Astrocyte (in vitro differentiated cells and primary cell): ENCODE results near the gene MYO5B. TPM values are rescaled to one million over a fixed set of nuclear protein-coding genes. Genes with fewer than 3 reads are reported as not detected.

Experiments
- DNase-seq: peaks from one replicate; pipeline ENCODE4 v3.0.0-alpha.2; 2010; ENCODE audit warnings: low read depth
- FAIRE-seq: peaks from 2 replicates; lab custom pipeline; 2011; peaks lifted over from hg19 to GRCh38; lab: Jason Lieb, UNC
- H2AFZ ChIP-seq: 2 replicates; pipeline ENCODE4 v1.6.0; 2012; ENCODE audit warnings: low read depth, low read length, inconsistent platforms
- H3K27ac ChIP-seq: 2 replicates; pipeline ENCODE4 v1.5.1; 2011; ENCODE audit warnings: low read depth, low read length, inconsistent platforms
- H3K27me3 ChIP-seq: 2 replicates; pipeline ENCODE4 v1.6.0; 2011; ENCODE audit warnings: low read length, inconsistent platforms; ENCODE audit not compliant: insufficient read depth
- H3K36me3 ChIP-seq: 2 replicates; pipeline ENCODE4 v1.5.1; 2011; ENCODE audit warnings: low read length, inconsistent platforms; ENCODE audit not compliant: insufficient read depth
- H3K4me1 ChIP-seq: 2 replicates; pipeline ENCODE4 v1.5.1; 2011; ENCODE audit warnings: low read length, inconsistent platforms; ENCODE audit not compliant: insufficient read depth
- H3K4me2 ChIP-seq: 2 replicates; pipeline ENCODE4 v1.6.0; 2012; ENCODE audit warnings: low read length, inconsistent platforms
- H3K4me3 ChIP-seq: 2 replicates; pipeline ENCODE4 v1.5.1; 2011; ENCODE audit warnings: low read depth, mild to moderate bottlenecking, low read length, inconsistent platforms; ENCODE audit not compliant: insufficient read depth
- H3K79me2 ChIP-seq: 2 replicates; pipeline ENCODE4 v1.6.0; 2012; ENCODE audit warnings: mild to moderate bottlenecking, low read length, inconsistent platforms; ENCODE audit not compliant: insufficient read depth
- H3K9ac ChIP-seq: 2 replicates; pipeline ENCODE4 v1.6.0; 2012; ENCODE audit warnings: mild to moderate bottlenecking, low read length, inconsistent platforms
- H3K9me3 ChIP-seq: 2 replicates; pipeline ENCODE4 v1.5.1; 2012; ENCODE audit warnings: low read depth, mild to moderate bottlenecking, low read length, inconsistent platforms; ENCODE audit not compliant: insufficient read depth
- H4K20me1 ChIP-seq: 2 replicates; pipeline ENCODE4 v1.6.0; 2012; ENCODE audit warnings: low read length, inconsistent platforms; ENCODE audit not compliant: insufficient read depth
- H3K27ac Mint-ChIP-seq: one replicate; pipeline ENCODE4 v1.8.0; 2021; ENCODE audit warnings: mild to moderate bottlenecking, mixed read lengths; ENCODE audit not compliant: unreplicated experiment
- H3K27me3 Mint-ChIP-seq: one replicate; pipeline ENCODE4 v1.8.0; 2021; ENCODE audit warnings: low read depth, mixed read lengths; ENCODE audit not compliant: unreplicated experiment
- H3K36me3 Mint-ChIP-seq: one replicate; pipeline ENCODE4 v1.8.0; 2021; ENCODE audit warnings: low read depth, mixed read lengths; ENCODE audit not compliant: unreplicated experiment
- H3K4me1 Mint-ChIP-seq: one replicate; pipeline ENCODE4 v1.8.0; 2021; ENCODE audit warnings: low read depth, mixed read lengths; ENCODE audit not compliant: unreplicated experiment
- H3K4me3 Mint-ChIP-seq: one replicate; pipeline ENCODE4 v1.8.0; 2021; ENCODE audit warnings: mild to moderate bottlenecking, moderate library complexity, mixed read lengths; ENCODE audit not compliant: unreplicated experiment
- H3K9me3 Mint-ChIP-seq: one replicate; pipeline ENCODE4 v1.8.0; 2021; ENCODE audit warnings: mild to moderate bottlenecking, mixed read lengths; ENCODE audit not compliant: unreplicated experiment
- CTCF ChIP-seq: IDR thresholded peaks from 2 replicates; pipeline ENCODE4 v1.5.1; 2011; ENCODE audit warnings: low read depth, mild to moderate bottlenecking, inconsistent platforms, low read length, moderate library complexity; ENCODE audit not compliant: insufficient read depth
- EZH2 ChIP-seq: IDR thresholded peaks from 2 replicates; pipeline ENCODE4 v1.6.1; 2012; ENCODE audit warnings: mild to moderate bottlenecking, low read length, inconsistent platforms; ENCODE audit not compliant: insufficient read depth
- total RNA-seq: library from RNA; stranded (reverse); gene quantifications from 2 replicates; pipeline ENCODE4 v1.2.1, GENCODE V29; 2021

MYO5B gene
- total RNA-seq, 1 donor from 2014 or later: 8.3 TPM

DNA sequence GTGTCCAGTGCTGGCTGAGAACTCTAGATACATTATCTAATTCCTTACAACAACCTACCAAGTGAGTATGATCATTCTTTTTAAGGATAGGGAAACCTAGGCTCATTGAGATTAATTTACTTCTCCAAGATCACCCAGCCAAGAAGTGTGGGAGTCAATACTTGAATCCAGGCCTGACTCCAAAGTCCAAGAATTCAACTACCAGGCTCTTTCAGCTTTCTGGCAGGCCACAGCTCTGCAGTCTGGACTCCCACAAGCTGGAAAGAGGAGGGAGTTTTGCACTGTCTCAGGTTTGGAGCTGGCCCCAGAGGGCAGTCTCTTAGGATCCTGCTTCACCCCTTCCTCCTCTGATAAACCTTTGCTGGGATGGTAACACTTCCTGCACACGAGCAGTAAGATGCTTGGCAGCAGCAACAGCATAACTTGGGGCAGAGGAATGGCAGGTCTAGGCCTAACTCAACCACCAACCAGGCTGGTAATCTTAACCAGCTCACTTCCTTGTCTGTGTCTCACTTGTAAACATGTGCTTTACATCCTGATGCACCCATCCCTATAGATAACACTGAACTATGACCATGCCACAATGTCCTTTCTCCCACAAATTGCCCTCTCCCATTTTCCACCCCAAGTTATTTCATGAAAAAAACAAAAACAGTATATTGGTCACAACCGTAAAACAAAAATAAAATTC, 270.5 kb downstream of the MYO5B start:
- Histone ChIP-seq H3K9ac (no peak overlapping the region), H3K4me2 (no peak overlapping the region), H3K9me3 (no peaks in the 10 kb centered on the region), H3K4me1 (peaks cover 19% of the 10 kb centered on the region), H3K4me3 (no peak overlapping the region), H2AFZ (no peak overlapping the region), H4K20me1 (no peaks in the 10 kb centered on the region), H3K27me3 (no peaks in the 10 kb centered on the region), H3K27ac (no peak overlapping the region), H3K36me3 (no peaks in the 10 kb centered on the region), H3K79me2 (no peaks in the 10 kb centered on the region)
- Mint-ChIP-seq H3K36me3 (peaks cover 10% of the 10 kb centered on the region), H3K4me1 (peaks cover 14% of the 10 kb centered on the region), H3K9me3 (peaks cover 3% of the 10 kb centered on the region), H3K27ac (no peak overlapping the region), H3K27me3 (peaks cover 2% of the 10 kb centered on the region), H3K4me3 (no peak overlapping the region)
- TF ChIP-seq EZH2: no peak
- no peak for TF ChIP-seq CTCF
- DNase-seq (peak; percentile 66), FAIRE-seq (no peak)

- peaks cover 3% of the 10 kb centered on the region for H3K9me3 Mint-ChIP-seq
- no peak overlapping the region for H3K27ac ChIP-seq
- H4K20me1 ChIP-seq: no peaks in the 10 kb centered on the region
- no peak overlapping the region for H3K4me3 Mint-ChIP-seq
- H3K4me2 ChIP-seq: peak overlapping the region; percentile 75
- peaks cover 19% of the 10 kb centered on the region for H3K4me1 ChIP-seq
- H3K36me3 ChIP-seq: no peaks in the 10 kb centered on the region
- H3K27me3 Mint-ChIP-seq: peaks cover 2% of the 10 kb centered on the region
- no peaks in the 10 kb centered on the region for H3K9me3 ChIP-seq
- no peak for DNase-seq
- peaks cover 12% of the 10 kb centered on the region for H3K36me3 Mint-ChIP-seq
- no peaks in the 10 kb centered on the region for H3K27me3 ChIP-seq
- no peak overlapping the region for H2AFZ ChIP-seq
- no peaks in the 10 kb centered on the region for H3K79me2 ChIP-seq
- H3K27ac Mint-ChIP-seq: no peak overlapping the region
- TF ChIP-seq CTCF: no peak
- no peak for TF ChIP-seq EZH2
- no peak for FAIRE-seq
- H3K4me1 Mint-ChIP-seq: peaks cover 14% of the 10 kb centered on the region
- H3K9ac ChIP-seq: no peak overlapping the region
- no peak overlapping the region for H3K4me3 ChIP-seq
These were observed 272.7 kb downstream of the MYO5B start for GRCh38 chr18:49922228-49922627.

DNA sequence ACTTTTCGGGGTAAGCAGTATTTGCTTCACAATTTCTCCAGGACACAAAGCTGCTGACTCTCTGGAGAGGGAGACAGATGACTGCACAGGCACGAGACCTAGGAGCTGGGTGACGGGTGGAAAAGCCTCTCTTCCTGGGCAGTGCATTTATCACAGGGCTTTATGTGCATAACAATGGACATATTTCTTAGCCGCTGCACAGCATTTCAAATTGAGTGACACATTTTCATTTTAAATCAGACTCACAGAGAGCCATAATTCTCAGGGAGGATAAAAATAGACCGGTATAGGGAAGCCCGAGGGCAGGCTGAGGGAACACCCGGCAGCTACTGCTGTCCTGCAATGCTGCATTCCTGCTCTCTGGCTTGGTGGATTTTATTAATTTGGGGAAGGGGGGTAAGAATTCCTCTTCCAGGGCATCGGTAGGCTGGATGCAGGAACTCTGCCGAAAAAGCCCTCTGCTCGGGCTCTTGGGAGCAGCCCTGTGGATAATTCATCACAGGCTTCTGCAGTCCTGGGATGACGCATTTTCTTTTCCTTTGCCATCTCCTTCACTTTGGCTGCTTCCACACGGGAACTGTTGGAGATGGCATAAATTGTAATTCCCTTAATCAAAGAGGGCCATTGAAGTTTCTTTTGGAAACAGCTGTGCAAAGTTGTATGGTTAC, 273.5 kb downstream of the MYO5B start:
- Mint-ChIP-seq H3K27ac (no peak overlapping the region), H3K4me1 (peaks cover 14% of the 10 kb centered on the region), H3K36me3 (peaks cover 12% of the 10 kb centered on the region), H3K9me3 (peaks cover 3% of the 10 kb centered on the region), H3K4me3 (no peak overlapping the region), H3K27me3 (peaks cover 2% of the 10 kb centered on the region)
- no peaks in the 10 kb centered on the region for H4K20me1 ChIP-seq
- H3K4me2 ChIP-seq: peak overlapping the region; percentile 75
- DNase-seq (peak; percentile 59), FAIRE-seq (no peak)
- no peaks in the 10 kb centered on the region for H3K36me3 ChIP-seq
- peak overlapping the region; percentile 27 for H3K9ac ChIP-seq
- H3K9me3 ChIP-seq: no peaks in the 10 kb centered on the region
- no peaks in the 10 kb centered on the region for H3K79me2 ChIP-seq
- no peaks in the 10 kb centered on the region for H3K27me3 ChIP-seq
- H3K4me3 ChIP-seq: no peak overlapping the region
- peak overlapping the region; percentile 29 for H3K27ac ChIP-seq
- TF ChIP-seq CTCF (no peak), EZH2 (no peak)
- peaks cover 19% of the 10 kb centered on the region for H3K4me1 ChIP-seq
- H2AFZ ChIP-seq: peak overlapping the region; percentile 3
